Measurements from ENCODE around the gene SELENOS. TPM values are rescaled to one million over a fixed set of nuclear protein-coding genes. Genes with fewer than 3 reads are reported as not detected.

Gene SELENOS, protein sequence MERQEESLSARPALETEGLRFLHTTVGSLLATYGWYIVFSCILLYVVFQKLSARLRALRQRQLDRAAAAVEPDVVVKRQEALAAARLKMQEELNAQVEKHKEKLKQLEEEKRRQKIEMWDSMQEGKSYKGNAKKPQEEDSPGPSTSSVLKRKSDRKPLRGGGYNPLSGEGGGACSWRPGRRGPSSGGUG
- 100 to 1,000 TPM in 3 of 4 donors, 10 to 100 TPM in 1; 88.2 to 148 (median 132) TPM for polyA plus RNA-seq
- long read RNA-seq, donor 1 = 0 reads
- long read RNA-seq, donor 2, transcript SELENOS-203 (6 exons, 1,188 nt) = major isoform, 19 of 28 reads
- long read RNA-seq, donor 2, partial matches to known transcripts = 0 of 28 reads
- long read RNA-seq, donor 2, other reads (novel, unspliced or antisense) = 0 of 28 reads
- long read RNA-seq, donor 3, transcript SELENOS-204 (4 exons, 856 nt) = minor isoform, 7 of 59 reads
- long read RNA-seq, donor 3, transcript SELENOS-206 (3 exons, 556 nt) = major isoform, 29 of 59 reads
- long read RNA-seq, donor 3, transcript SELENOS-203 (6 exons, 1,188 nt) = minor isoform, 20 of 59 reads
- long read RNA-seq, donor 3, partial matches to known transcripts = 0 of 59 reads
- long read RNA-seq, donor 3, other reads (novel, unspliced or antisense) = 0 of 59 reads
- long read RNA-seq, donor 4, partial matches to known transcripts = 0 of 1 reads
- long read RNA-seq, donor 4, other reads (novel, unspliced or antisense) = 0 of 1 reads
- long read RNA-seq, donor 5, transcript SELENOS-204 (4 exons, 856 nt) = minor isoform, 6 of 24 reads
- long read RNA-seq, donor 5, transcript SELENOS-203 (6 exons, 1,188 nt) = major isoform, 13 of 24 reads
- long read RNA-seq, donor 5, partial matches to known transcripts = 0 of 24 reads
- long read RNA-seq, donor 5, other reads (novel, unspliced or antisense) = 0 of 24 reads
- long read RNA-seq, donor 6, transcript SELENOS-203 (6 exons, 1,188 nt) = major isoform, 19 of 36 reads
- long read RNA-seq, donor 6, transcript SELENOS-206 (3 exons, 556 nt) = minor isoform, 10 of 36 reads
- long read RNA-seq, donor 6, partial matches to known transcripts = 0 of 36 reads
- long read RNA-seq, donor 6, other reads (novel, unspliced or antisense) = 0 of 36 reads
- long read RNA-seq, donor 7, transcript SELENOS-203 (6 exons, 1,188 nt) = major isoform, 29 of 45 reads
- long read RNA-seq, donor 7, transcript SELENOS-206 (3 exons, 556 nt) = minor isoform, 11 of 45 reads
- long read RNA-seq, donor 7, partial matches to known transcripts = 0 of 45 reads
- long read RNA-seq, donor 7, other reads (novel, unspliced or antisense) = 0 of 45 reads
- long read RNA-seq, donor 8, partial matches to known transcripts = 0 of 4 reads
- long read RNA-seq, donor 8, other reads (novel, unspliced or antisense) = 0 of 4 reads
- long read RNA-seq, donor 9, partial matches to known transcripts = 0 of 9 reads
- long read RNA-seq, donor 9, other reads (novel, unspliced or antisense) = 0 of 9 reads
- long read RNA-seq, donor 10, transcript SELENOS-203 (6 exons, 1,188 nt) = major isoform, 40 of 67 reads
- long read RNA-seq, donor 10, transcript SELENOS-204 (4 exons, 856 nt) = minor isoform, 6 of 67 reads
- long read RNA-seq, donor 10, transcript SELENOS-206 (3 exons, 556 nt) = minor isoform, 13 of 67 reads
- long read RNA-seq, donor 10, partial matches to known transcripts = 0 of 67 reads
- long read RNA-seq, donor 10, other reads (novel, unspliced or antisense) = 0 of 67 reads

DNA sequence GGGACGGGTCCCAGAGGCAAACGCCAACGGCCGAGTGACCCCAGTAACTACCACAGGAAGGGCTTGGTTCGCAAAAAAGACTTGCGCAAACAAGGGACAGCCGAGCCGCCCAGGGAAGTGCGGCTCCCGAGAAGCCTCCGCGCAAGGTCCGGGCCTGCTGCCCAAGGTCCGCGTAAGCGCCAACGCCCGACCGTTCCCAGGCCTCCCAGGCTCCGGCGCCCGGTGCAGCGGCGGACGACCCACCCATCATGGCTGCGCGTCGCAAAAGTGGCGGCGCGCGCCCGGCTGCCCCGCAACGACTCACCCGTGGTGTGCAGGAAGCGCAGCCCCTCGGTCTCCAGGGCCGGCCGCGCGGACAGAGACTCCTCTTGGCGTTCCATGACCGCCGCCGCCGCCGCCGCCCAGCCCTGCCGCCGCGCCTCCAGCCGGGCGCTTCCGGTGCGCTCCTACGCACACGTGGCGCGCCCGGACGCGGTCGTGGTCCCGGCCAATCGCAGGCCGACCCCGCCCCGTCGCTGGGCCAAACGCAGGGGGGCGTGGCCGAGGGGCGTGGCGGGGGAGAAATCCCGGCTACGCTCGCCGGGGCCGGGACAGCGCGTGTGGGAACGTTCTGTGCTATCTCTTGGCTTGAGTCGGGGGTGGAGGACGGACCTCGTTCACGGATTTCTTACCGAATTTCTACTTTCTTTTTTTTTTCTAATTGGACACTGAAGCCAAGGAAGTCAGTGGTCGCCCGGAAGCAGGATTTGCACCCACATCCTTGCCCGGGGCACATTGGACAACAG, at the start of gene SELENOS:
Gene SELENOS, minus strand, starts transcription at position 448 of the 785 bp plus-strand sequence. Its CDS starts 68 bp downstream, at position 380.
- Histone ChIP-seq H3K4me1 (ENCODE audit: control insufficient read depth in 3 of 3, insufficient read depth in 2 of 3, low read depth in 1 of 3, low read length in 2 of 3) (peaks cover 3 to 28% (median 8%) of the 10 kb centered on the region in 3 donors), H3K36me3 (ENCODE audit: control insufficient read depth in 3 of 3, insufficient read depth in 2 of 3, low read depth in 1 of 3, low read length in 3 of 3) (peaks cover 16 to 32% (median 22%) of the 10 kb centered on the region in 3 donors), H3K27ac (ENCODE audit: low read depth in 1 of 3, low read length in 2 of 3) (peak within 1 kb of the TSS; percentile 87 to 98 (median 93)), H3K9me3 (ENCODE audit: control insufficient read depth in 2 of 2, insufficient read depth in 1 of 2, low read depth in 1 of 2, low read length in 1 of 2) (no peaks in the 10 kb centered on the region), H3K27me3 (ENCODE audit: control insufficient read depth in 3 of 3, insufficient read depth in 3 of 3, low read length in 3 of 3) (no peaks in the 10 kb centered on the region), H3K4me3 (ENCODE audit: low read depth in 1 of 3, low read length in 3 of 3) (peak within 1 kb of the TSS; percentile 80 to 91 (median 82))
- peak; percentile 94 to 97 for DNase-seq
- 0 to 1% (median 0%) methylated on average over 74 to 91 of the region's 91 CpGs for WGBS, 3 donors
- FAIRE-seq = no peak

DNA sequence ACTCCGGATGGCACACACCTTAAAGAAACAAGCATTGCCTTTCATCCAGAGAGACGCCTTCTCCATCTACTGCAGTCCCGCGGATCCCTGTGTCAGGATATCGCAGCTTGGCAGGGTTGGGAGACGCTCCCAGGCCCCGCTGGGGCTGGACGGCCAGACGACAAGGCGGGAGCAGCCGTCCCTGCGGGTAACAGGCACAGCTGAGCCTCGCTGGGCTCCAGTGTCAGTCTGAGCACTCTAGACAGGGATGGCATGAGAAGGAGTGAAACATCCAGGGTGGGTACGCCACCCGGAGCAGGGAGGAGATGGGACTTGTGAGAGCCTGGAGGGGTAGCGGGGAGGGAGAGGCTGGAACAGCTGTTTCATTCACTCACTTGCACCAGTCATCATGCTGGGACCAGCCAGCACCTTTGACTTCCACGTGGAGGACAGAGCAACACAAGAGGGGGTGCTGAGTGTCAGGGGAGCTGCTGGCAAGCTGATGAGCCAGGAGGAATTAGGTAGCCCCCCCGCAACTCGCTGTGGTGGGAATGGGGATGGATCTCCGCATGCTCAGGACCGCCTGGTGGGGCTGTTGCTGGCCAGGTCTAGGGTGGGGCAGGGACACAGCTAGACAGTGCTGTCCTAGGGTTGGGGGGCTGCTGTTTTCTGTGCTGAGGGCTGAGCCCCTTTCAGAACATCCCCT, 49.3 kb upstream of the SELENOS start:
- peaks cover 0 to 29% (median 0%) of the 10 kb centered on the region in 3 donors for H3K36me3 ChIP-seq (ENCODE audit: control insufficient read depth in 3 of 3, insufficient read depth in 2 of 3, low read depth in 1 of 3, low read length in 3 of 3)
- H3K27me3 ChIP-seq (ENCODE audit: control insufficient read depth in 3 of 3, insufficient read depth in 3 of 3, low read length in 3 of 3) = no peaks in the 10 kb centered on the region
- H3K27ac ChIP-seq (ENCODE audit: low read depth in 1 of 3, low read length in 2 of 3) = no peak overlapping the region
- no peak overlapping the region for H3K4me3 ChIP-seq (ENCODE audit: low read depth in 1 of 3, low read length in 3 of 3)
- DNase-seq (no peak), FAIRE-seq (no peak)
- WGBS, 3 donors = 83 to 91% (median 85%) methylated on average over 21 of the region's 21 CpGs
- peaks cover 0 to 20% (median 0%) of the 10 kb centered on the region in 3 donors for H3K4me1 ChIP-seq (ENCODE audit: control insufficient read depth in 3 of 3, insufficient read depth in 2 of 3, low read depth in 1 of 3, low read length in 2 of 3)
- H3K9me3 ChIP-seq (ENCODE audit: control insufficient read depth in 2 of 2, insufficient read depth in 1 of 2, low read depth in 1 of 2, low read length in 1 of 2) = no peaks in the 10 kb centered on the region

DNA sequence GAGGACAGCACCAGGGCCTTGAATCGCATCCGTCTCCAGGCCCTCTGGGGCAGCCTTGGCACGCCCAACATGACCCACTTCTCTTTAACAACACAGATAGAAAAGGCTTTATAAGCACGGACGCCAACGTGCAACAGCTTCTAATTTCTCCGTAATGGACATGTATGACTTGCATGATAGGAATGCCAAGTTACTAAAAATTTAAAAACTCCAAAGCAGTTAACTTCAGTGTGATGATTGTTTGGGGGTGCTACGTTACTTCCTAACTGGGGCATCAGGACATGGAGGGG, 48.7 kb upstream of the SELENOS start:
- WGBS, 3 donors = 91 to 95% (median 95%) methylated on average over 8 of the region's 8 CpGs
- Histone ChIP-seq H3K4me3 (ENCODE audit: low read depth in 1 of 3, low read length in 3 of 3) (no peak overlapping the region), H3K4me1 (ENCODE audit: control insufficient read depth in 3 of 3, insufficient read depth in 2 of 3, low read depth in 1 of 3, low read length in 2 of 3) (peaks cover 0 to 20% (median 0%) of the 10 kb centered on the region in 3 donors), H3K27ac (ENCODE audit: low read depth in 1 of 3, low read length in 2 of 3) (no peak overlapping the region), H3K9me3 (ENCODE audit: control insufficient read depth in 2 of 2, insufficient read depth in 1 of 2, low read depth in 1 of 2, low read length in 1 of 2) (no peaks in the 10 kb centered on the region), H3K36me3 (ENCODE audit: control insufficient read depth in 3 of 3, insufficient read depth in 2 of 3, low read depth in 1 of 3, low read length in 3 of 3) (peaks cover 0 to 30% (median 0%) of the 10 kb centered on the region in 3 donors), H3K27me3 (ENCODE audit: control insufficient read depth in 3 of 3, insufficient read depth in 3 of 3, low read length in 3 of 3) (no peaks in the 10 kb centered on the region)
- DNase-seq = no peak
- no peak for FAIRE-seq

DNA sequence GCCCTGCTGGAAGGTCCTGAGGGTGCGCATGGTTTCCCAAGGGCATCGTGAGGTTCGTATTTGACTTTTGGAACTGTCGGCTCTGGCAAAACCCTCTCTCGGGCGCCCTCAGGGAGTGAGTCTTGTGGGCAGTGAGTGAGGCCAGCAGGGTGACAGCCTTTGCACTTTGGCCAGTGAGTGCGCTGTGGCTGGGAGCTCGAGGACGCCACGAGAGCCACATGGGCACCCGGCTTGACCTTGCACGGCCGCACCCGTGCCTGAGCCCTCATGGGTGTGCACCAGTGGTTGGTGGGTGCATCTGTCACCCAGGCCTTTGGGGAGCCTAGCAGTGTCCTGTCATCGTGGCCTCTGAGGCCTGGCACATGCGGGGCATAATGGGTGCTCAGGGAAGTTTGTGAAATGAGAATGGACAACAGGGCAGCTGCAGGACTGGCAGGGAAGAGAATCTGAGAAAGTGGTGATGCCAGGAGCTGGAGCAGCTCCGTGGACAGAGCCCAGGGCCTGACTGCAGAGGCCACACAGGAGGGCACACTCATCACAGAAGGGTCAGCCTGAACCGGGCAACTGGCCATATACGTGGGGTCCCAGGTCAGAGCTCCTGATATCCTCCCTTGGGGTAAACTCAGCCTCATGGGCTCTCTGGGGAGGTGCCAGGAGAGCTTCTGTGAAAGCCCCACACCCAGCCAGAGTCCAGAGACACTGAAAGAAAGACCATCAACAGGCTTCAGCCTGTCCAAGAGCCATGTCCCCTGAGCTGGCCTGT, 48.2 kb upstream of the SELENOS start:
- DNase-seq = peak in 1 of 2 donors; percentile 22
- H3K36me3 ChIP-seq (ENCODE audit: control insufficient read depth in 3 of 3, insufficient read depth in 2 of 3, low read depth in 1 of 3, low read length in 3 of 3) = peaks cover 0 to 35% (median 0%) of the 10 kb centered on the region in 3 donors
- peak overlapping the region in 2 of 3 donors; percentile 56 to 67 for H3K27ac ChIP-seq (ENCODE audit: low read depth in 1 of 3, low read length in 2 of 3)

DNA sequence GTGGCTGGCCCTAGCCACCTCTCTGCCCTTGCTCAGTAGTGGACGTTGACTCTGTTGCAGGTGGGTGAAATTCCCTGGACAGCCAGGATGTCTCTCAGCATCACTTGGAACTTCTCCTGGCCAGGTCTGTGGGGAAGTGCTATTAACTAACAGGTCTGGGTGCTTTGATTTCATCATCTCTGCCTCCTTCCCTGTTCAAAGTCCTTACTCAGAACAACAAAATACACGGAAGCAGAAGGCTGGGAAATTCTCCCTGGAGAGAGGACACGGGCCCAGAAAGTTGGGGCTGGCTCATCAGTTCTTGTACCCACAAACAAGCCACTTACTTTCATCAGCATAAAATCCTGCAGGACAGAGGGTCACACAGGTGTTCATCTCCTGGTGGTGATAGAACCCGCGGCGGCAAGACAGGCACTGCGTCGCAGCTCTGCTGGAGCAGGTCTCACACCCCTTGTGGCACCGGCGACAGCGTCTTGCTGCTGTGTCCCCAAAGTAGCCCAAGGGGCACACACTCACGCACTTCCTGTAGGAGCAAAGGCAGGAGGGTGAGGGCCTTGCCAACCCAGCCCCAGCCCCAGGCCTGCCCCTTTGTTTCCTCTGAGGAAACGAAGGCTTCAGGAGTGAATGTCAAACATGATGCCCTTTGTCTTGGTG, 47.4 kb upstream of the SELENOS start:
- H3K36me3 ChIP-seq (ENCODE audit: control insufficient read depth in 3 of 3, insufficient read depth in 2 of 3, low read depth in 1 of 3, low read length in 3 of 3) = peaks cover 0 to 29% (median 0%) of the 10 kb centered on the region in 3 donors
- H3K9me3 ChIP-seq (ENCODE audit: control insufficient read depth in 2 of 2, insufficient read depth in 1 of 2, low read depth in 1 of 2, low read length in 1 of 2) = no peaks in the 10 kb centered on the region
- no peak overlapping the region for H3K4me3 ChIP-seq (ENCODE audit: low read depth in 1 of 3, low read length in 3 of 3)
- H3K27ac ChIP-seq (ENCODE audit: low read depth in 1 of 3, low read length in 2 of 3) = peak overlapping the region; percentile 50 to 72 (median 56)
- peaks cover 0 to 20% (median 0%) of the 10 kb centered on the region in 3 donors for H3K4me1 ChIP-seq (ENCODE audit: control insufficient read depth in 3 of 3, insufficient read depth in 2 of 3, low read depth in 1 of 3, low read length in 2 of 3)
- peak; percentile 82 to 84 for DNase-seq
- 38 to 68% (median 52%) methylated on average over 13 of the region's 13 CpGs for WGBS, 3 donors
- FAIRE-seq = no peak
- H3K27me3 ChIP-seq (ENCODE audit: control insufficient read depth in 3 of 3, insufficient read depth in 3 of 3, low read length in 3 of 3) = no peaks in the 10 kb centered on the region

More for the DNA sequence above, 48.2 kb upstream of the SELENOS start:
- Histone ChIP-seq H3K9me3 (ENCODE audit: control insufficient read depth in 2 of 2, insufficient read depth in 1 of 2, low read depth in 1 of 2, low read length in 1 of 2) (no peaks in the 10 kb centered on the region), H3K4me1 (ENCODE audit: control insufficient read depth in 3 of 3, insufficient read depth in 2 of 3, low read depth in 1 of 3, low read length in 2 of 3) (peaks cover 0 to 20% (median 0%) of the 10 kb centered on the region in 3 donors), H3K4me3 (ENCODE audit: low read depth in 1 of 3, low read length in 3 of 3) (no peak overlapping the region), H3K27me3 (ENCODE audit: control insufficient read depth in 3 of 3, insufficient read depth in 3 of 3, low read length in 3 of 3) (no peaks in the 10 kb centered on the region)
- no peak for FAIRE-seq
- WGBS, 3 donors = 86 to 89% (median 88%) methylated on average over 19 of the region's 19 CpGs

DNA sequence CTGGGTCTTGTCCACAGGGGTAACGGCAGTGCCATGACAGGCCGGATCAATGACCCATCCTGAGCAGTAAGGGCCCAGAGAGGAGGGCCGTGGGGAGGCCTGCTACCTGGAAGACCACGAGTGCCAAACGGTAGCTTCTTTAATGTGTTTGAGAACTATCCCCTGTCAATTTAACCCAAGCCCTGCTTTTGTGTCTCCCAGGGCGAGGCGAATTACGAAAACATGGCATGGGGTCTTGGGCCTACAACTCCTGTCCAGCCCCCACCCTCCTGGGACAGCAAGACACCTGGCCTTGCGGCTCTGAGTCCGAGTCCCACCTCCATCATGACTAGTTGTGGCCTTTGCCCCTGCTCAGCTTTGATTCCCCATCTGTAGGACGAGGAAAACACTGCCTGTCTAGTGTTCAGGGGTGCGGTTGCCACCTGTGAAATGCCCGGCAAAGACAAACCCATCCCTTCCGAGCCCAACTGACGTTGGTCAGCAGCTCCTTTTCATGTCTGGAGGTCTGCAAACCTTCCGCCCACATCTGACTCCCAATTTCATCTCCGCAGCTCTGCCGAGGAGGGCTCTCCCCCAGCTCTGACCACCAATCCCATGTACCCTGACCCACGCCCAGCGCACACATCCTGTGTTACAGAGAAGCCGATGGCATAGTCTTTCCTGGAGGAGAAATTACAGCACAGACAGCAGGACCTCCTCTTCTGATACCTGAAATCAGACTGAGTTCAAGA, 46.7 kb upstream of the SELENOS start:
- 49 to 76% (median 57%) methylated on average over 21 of the region's 21 CpGs for WGBS, 3 donors
- no peaks in the 10 kb centered on the region for H3K27me3 ChIP-seq (ENCODE audit: control insufficient read depth in 3 of 3, insufficient read depth in 3 of 3, low read length in 3 of 3)
- H3K9me3 ChIP-seq (ENCODE audit: control insufficient read depth in 2 of 2, insufficient read depth in 1 of 2, low read depth in 1 of 2, low read length in 1 of 2) = no peaks in the 10 kb centered on the region
- no peak overlapping the region for H3K4me3 ChIP-seq (ENCODE audit: low read depth in 1 of 3, low read length in 3 of 3)
- no peak for FAIRE-seq
- H3K27ac ChIP-seq (ENCODE audit: low read depth in 1 of 3, low read length in 2 of 3) = peak overlapping the region in 2 of 3 donors; percentile 33 to 72
- peaks cover 0 to 26% (median 0%) of the 10 kb centered on the region in 3 donors for H3K36me3 ChIP-seq (ENCODE audit: control insufficient read depth in 3 of 3, insufficient read depth in 2 of 3, low read depth in 1 of 3, low read length in 3 of 3)
- DNase-seq = peak in 1 of 2 donors; percentile 34
- H3K4me1 ChIP-seq (ENCODE audit: control insufficient read depth in 3 of 3, insufficient read depth in 2 of 3, low read depth in 1 of 3, low read length in 2 of 3) = peaks cover 0 to 20% (median 0%) of the 10 kb centered on the region in 3 donors

Measured in small intestine (tissue), 16 donors.